HEK293 (cell line): ENCODE results near the gene PPP2R3C.

Experiments
- CTCF ChIP-seq: fragments of 450-650 bp; formaldehyde crosslinking; IDR thresholded peaks from 2 replicates; pipeline ENCODE4 v1.5.1; 2016; ENCODE audit warnings: missing biosample characterization, missing genetic modification characterization
- GLI2 ChIP-seq: fragments of 450-650 bp; formaldehyde crosslinking; IDR thresholded peaks from 2 replicates; pipeline ENCODE4; 2017; ENCODE audit warnings: missing biosample characterization, missing genetic modification characterization, low read depth, borderline replicate concordance
- HOXA7 ChIP-seq: sonication (generic); formaldehyde crosslinking; IDR thresholded peaks from 2 replicates; pipeline ENCODE4 v1.8.1; 2022; ENCODE audit warnings: missing genetic modification reagents, borderline replicate concordance
- YY1 ChIP-seq: fragments of 450-650 bp; formaldehyde crosslinking; IDR thresholded peaks from 2 replicates; pipeline ENCODE4 v1.5.1; 2018; ENCODE audit warnings: missing biosample characterization, missing genetic modification characterization
- ZBTB6 ChIP-seq: fragments of 450-650 bp; formaldehyde crosslinking; IDR thresholded peaks from 2 replicates; pipeline ENCODE4 v1.5.1; 2017; ENCODE audit warnings: missing biosample characterization, missing genetic modification characterization
- ZBTB7A ChIP-seq: fragments of 450-650 bp; formaldehyde crosslinking; IDR thresholded peaks from 2 replicates; pipeline ENCODE4 v1.5.1; 2016; ENCODE audit warnings: low read depth, missing biosample characterization, missing genetic modification characterization
- ZNF133 ChIP-seq: fragments of 450-650 bp; formaldehyde crosslinking; IDR thresholded peaks from 2 replicates; pipeline ENCODE4 v1.5.1; 2016; ENCODE audit warnings: missing biosample characterization, missing genetic modification characterization
- ZNF324 ChIP-seq: fragments of 450-650 bp; formaldehyde crosslinking; IDR thresholded peaks from 2 replicates; pipeline ENCODE4 v1.5.1; 2016; ENCODE audit warnings: missing biosample characterization, missing genetic modification characterization
- ZNF433 ChIP-seq: fragments of 450-650 bp; formaldehyde crosslinking; IDR thresholded peaks from 2 replicates; pipeline ENCODE4 v1.5.1; 2016; ENCODE audit warnings: missing biosample characterization, missing genetic modification characterization, low read depth
- ZNF549 ChIP-seq: fragments of 450-650 bp; IDR thresholded peaks from 2 replicates; pipeline ENCODE4 v1.5.1; 2018; ENCODE audit warnings: missing biosample characterization, missing genetic modification characterization, mild to moderate bottlenecking, inconsistent platforms, moderate library complexity
- ZSCAN30 ChIP-seq: fragments of 450-650 bp; IDR thresholded peaks from 2 replicates; pipeline ENCODE4 v1.5.1; 2018; ENCODE audit warnings: missing biosample characterization, mild to moderate bottlenecking, missing genetic modification characterization, moderate library complexity

- no peak for TF ChIP-seq CTCF
- TF ChIP-seq ZBTB7A (tag by site-specific recombination) = no peak
- no peak for TF ChIP-seq ZBTB6 (tag by site-specific recombination)
- no peak for TF ChIP-seq ZNF324
- no peak for TF ChIP-seq ZNF549 (tag by site-specific recombination)
- TF ChIP-seq ZNF433 (tag by site-specific recombination) = no peak
- TF ChIP-seq HOXA7 = no peak
- TF ChIP-seq GLI2 (tag by site-specific recombination) = no peak
- no peak for TF ChIP-seq ZSCAN30
- no peak for TF ChIP-seq YY1 (tag by site-specific recombination)
- no peak for TF ChIP-seq ZNF133 (tag by site-specific recombination)
Observed at GRCh38 chr14:35154016-35154415, 32.2 kb upstream of the PPP2R3C start.
